Measurements from ENCODE around the gene LAMC1.

- TF ChIP-seq, protein P1, sequence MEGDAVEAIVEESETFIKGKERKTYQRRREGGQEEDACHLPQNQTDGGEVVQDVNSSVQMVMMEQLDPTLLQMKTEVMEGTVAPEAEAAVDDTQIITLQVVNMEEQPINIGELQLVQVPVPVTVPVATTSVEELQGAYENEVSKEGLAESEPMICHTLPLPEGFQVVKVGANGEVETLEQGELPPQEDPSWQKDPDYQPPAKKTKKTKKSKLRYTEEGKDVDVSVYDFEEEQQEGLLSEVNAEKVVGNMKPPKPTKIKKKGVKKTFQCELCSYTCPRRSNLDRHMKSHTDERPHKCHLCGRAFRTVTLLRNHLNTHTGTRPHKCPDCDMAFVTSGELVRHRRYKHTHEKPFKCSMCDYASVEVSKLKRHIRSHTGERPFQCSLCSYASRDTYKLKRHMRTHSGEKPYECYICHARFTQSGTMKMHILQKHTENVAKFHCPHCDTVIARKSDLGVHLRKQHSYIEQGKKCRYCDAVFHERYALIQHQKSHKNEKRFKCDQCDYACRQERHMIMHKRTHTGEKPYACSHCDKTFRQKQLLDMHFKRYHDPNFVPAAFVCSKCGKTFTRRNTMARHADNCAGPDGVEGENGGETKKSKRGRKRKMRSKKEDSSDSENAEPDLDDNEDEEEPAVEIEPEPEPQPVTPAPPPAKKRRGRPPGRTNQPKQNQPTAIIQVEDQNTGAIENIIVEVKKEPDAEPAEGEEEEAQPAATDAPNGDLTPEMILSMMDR (conservative IDR thresholded peaks at IDR 0.05; ENCODE audit: low read depth, low read length) = no peak
- TF ChIP-seq POLR2A (IDR thresholded peaks at IDR 0.05; ENCODE audit: low read depth, low read length) (no peak), SMC3 (IDR thresholded peaks at IDR 0.05; ENCODE audit: low read depth, low read length) (no peak), BHLHE40 (IDR thresholded peaks at IDR 0.05; ENCODE audit: low read depth, low read length) (no peak), MAFK (IDR thresholded peaks at IDR 0.05; ENCODE audit: low read depth, low read length) (no peak), CEBPB (IDR thresholded peaks at IDR 0.05; ENCODE audit: low read depth, low read length) (no peak), RCOR1 (IDR thresholded peaks at IDR 0.05; ENCODE audit: insufficient replicate concordance, low read length) (no peak), RFX5 (IDR thresholded peaks at IDR 0.05; ENCODE audit: low read depth, low read length) (no peak), ELK1 (IDR thresholded peaks at IDR 0.05; ENCODE audit: borderline replicate concordance, low read depth, low read length) (no peak), RAD21 (IDR thresholded peaks at IDR 0.05; ENCODE audit: low read length) (no peak)
Observed at GRCh38 chr1:183081402-183082120, 58.3 kb downstream of the LAMC1 start.

All from IMR-90 (cell line).